Naive thymus-derived CD4-positive, alpha-beta T cell (primary cell): ENCODE data around the gene CCND3. TPM values are rescaled to one million over a fixed set of nuclear protein-coding genes. Genes with fewer than 3 reads are reported as not detected.
A peak's percentile ranks its signal among the peaks of the same experiment; 100 is the strongest.

ENCODE experiments used
- ATAC-seq: fragments of 150-1000 bp; cut with Tn5 transposase; 2 replicates; pipeline ENCODE4 v1.10.0; 2021; ENCODE audit warnings: mild to moderate bottlenecking, moderate library complexity
- CTCF ChIA-PET: fragments of 350-600 bp; sonication (Branson Sonifier 250); formaldehyde crosslinking; loops from one replicate; lab custom pipeline; 2021; ENCODE audit warnings: antibody characterized with exemption; lab: Charles Lee
- POLR2A ChIA-PET: fragments of 350-600 bp; sonication (Branson Sonifier 250); formaldehyde crosslinking; loops from one replicate; lab custom pipeline; 2021; ENCODE audit warnings: antibody characterized with exemption, inconsistent platforms; lab: Charles Lee
- DNase-seq, 9 donors: peaks; one replicate each; pipeline versions ENCODE4 v3.0.0 to v3.0.0-alpha.2; 2020 to 2022; ENCODE audit warnings: mixed read lengths in 1 of 9
- H3K27ac ChIP-seq: one replicate; pipeline ENCODE4 v1.7.0; 2013; ENCODE audit warnings: mild to moderate bottlenecking, low read depth, low read length, moderate library complexity
- H3K27me3 ChIP-seq, 2 donors: one replicate each; pipeline ENCODE4 v1.7.0; 2013; ENCODE audit warnings: low read length in 2 of 2, mild to moderate bottlenecking in 2 of 2, moderate library complexity in 2 of 2; ENCODE audit not compliant: control insufficient read depth in 2 of 2, insufficient read depth in 2 of 2
- H3K36me3 ChIP-seq, 3 experiments: 1 replicate in 2 of 3; 2 replicates in 1 of 3; pipeline ENCODE4 v1.7.0; 2013; ENCODE audit warnings: low read length in 3 of 3, mild to moderate bottlenecking in 3 of 3, moderate library complexity in 1 of 3; ENCODE audit not compliant: insufficient read depth in 3 of 3, control insufficient read depth in 2 of 3
- H3K4me1 ChIP-seq, 2 donors: one replicate each; pipeline ENCODE4 v1.7.0; 2013; ENCODE audit warnings: low read length in 2 of 2, mild to moderate bottlenecking in 2 of 2, moderate library complexity in 1 of 2; ENCODE audit not compliant: control insufficient read depth in 2 of 2, insufficient read depth in 2 of 2
- H3K4me3 ChIP-seq: 2 replicates; pipeline ENCODE4 v1.7.0; 2013; ENCODE audit warnings: mild to moderate bottlenecking, low read length
- H3K9me3 ChIP-seq, 3 experiments: 1 replicate in 2 of 3; 2 replicates in 1 of 3; pipeline ENCODE4 v1.7.0; 2013; ENCODE audit warnings: low read length in 3 of 3; ENCODE audit not compliant: control insufficient read depth in 2 of 3
- H3K27ac Mint-ChIP-seq, 9 donors: one replicate each; pipeline ENCODE4 v1.8.0; 2020 to 2022; ENCODE audit warnings: mixed read lengths in 9 of 9, mild to moderate bottlenecking in 8 of 9, moderate library complexity in 5 of 9, inconsistent platforms in 2 of 9
- H3K27me3 Mint-ChIP-seq, 5 donors: one replicate each; pipeline ENCODE4 v1.8.0; 2021 to 2022; ENCODE audit warnings: mixed read lengths in 5 of 5, mild to moderate bottlenecking in 1 of 5
- H3K36me3 Mint-ChIP-seq, 5 donors: one replicate each; pipeline ENCODE4 v1.8.0; 2020 to 2022; ENCODE audit warnings: mixed read lengths in 5 of 5, mild to moderate bottlenecking in 3 of 5, inconsistent platforms in 1 of 5
- H3K4me1 Mint-ChIP-seq, 7 donors: one replicate each; pipeline ENCODE4 v1.8.0; 2020 to 2022; ENCODE audit warnings: mixed read lengths in 7 of 7, mild to moderate bottlenecking in 3 of 7, inconsistent platforms in 1 of 7
- H3K4me3 Mint-ChIP-seq, 10 donors: one replicate each; pipeline ENCODE4 v1.8.0; 2020 to 2022; ENCODE audit warnings: mild to moderate bottlenecking in 10 of 10, mixed read lengths in 10 of 10, moderate library complexity in 6 of 10, inconsistent platforms in 2 of 10
- H3K9me3 Mint-ChIP-seq, 11 donors: one replicate each; pipeline ENCODE4 v1.8.0; 2020 to 2022; ENCODE audit warnings: mixed read lengths in 11 of 11, mild to moderate bottlenecking in 4 of 11, inconsistent platforms in 1 of 11, moderate library complexity in 1 of 11
- intact Hi-C, 2 donors: fragments of 100-400 bp; cut with micrococcal nuclease; formaldehyde crosslinking; loops; one replicate each; pipeline ENCODE4 v1.15.1; 2023
- polyA plus RNA-seq, 2 donors: library from polyadenylated mRNA; unstranded; fragments of 300-500 nt; fragmentation: Illumina TruSeq; gene quantifications; one replicate each; pipeline ENCODE4 v1.2.3, GENCODE V29; 2021
- total RNA-seq, 6 experiments: library from RNA in 5 of 6; stranded (reverse) in 5 of 6; gene quantifications; 1 replicate in 5 of 6; 2 replicates in 1 of 6; pipeline ENCODE4 v1.2.3 and lab custom pipeline; 2021 to 2026

Gene CCND3
- total and polyA plus RNA-seq, 7 experiments from 2014 or later = 285 to 764 (median 343) TPM

- Histone ChIP-seq H3K27ac (peak overlapping the region; percentile 23), H3K4me3 (no peak overlapping the region), H3K27me3 (no peaks in the 10 kb centered on the region), H3K4me1 (peaks cover 7 to 9% of the 10 kb centered on the region in 2 donors), H3K9me3 (no peaks in the 10 kb centered on the region), H3K36me3 (peaks cover 0 to 53% (median 28%) of the 10 kb centered on the region in 3 experiments)
- ChIA-PET POLR2A (interaction anchor here (0.5 to 4.8 kb wide), 5 partner anchors 9 to 119 kb away, joined by 3 to 22 read pairs (median 4); no protein-coding TSS in a partner anchor), CTCF (interaction anchor here (0.6 to 1.9 kb wide), 3 partner anchors 9 to 219 kb away, joined by 3 to 9 read pairs (median 3); no protein-coding TSS in a partner anchor)
- Mint-ChIP-seq H3K27me3 (no peaks in the 10 kb centered on the region), H3K4me1 (peaks cover 20 to 50% (median 37%) of the 10 kb centered on the region in 7 donors), H3K36me3 (peaks cover 0 to 36% (median 13%) of the 10 kb centered on the region in 5 donors), H3K27ac (peak overlapping the region in 8 of 9 donors; percentile 53 to 86 (median 72)), H3K9me3 (peaks cover 0 to 9% (median 0%) of the 10 kb centered on the region in 11 donors), H3K4me3 (no peak overlapping the region)
- ATAC-seq (no peak), DNase-seq (no peak)
- intact Hi-C loops = loop anchor here in 1 of 2 donors (10.0 kb wide), 1 partner anchor 818 kb away; the partner anchor contains the start of gene TBCC
Measured at GRCh38 chr6:41927253-41927652, 14.4 kb downstream of the CCND3 start.

- intact Hi-C loops = loop anchor here in 1 of 2 donors (10.0 kb wide), 1 partner anchor 823 kb away; the partner anchor contains the start of gene TBCC
- ATAC-seq (no peak), DNase-seq (no peak)
- CTCF ChIA-PET = interaction anchor here (1.0 to 2.0 kb wide), 6 partner anchors 8 to 140 kb away, joined by 3 to 27 read pairs (median 9); no protein-coding TSS in a partner anchor
- Mint-ChIP-seq H3K9me3 (peaks cover 0 to 14% (median 0%) of the 10 kb centered on the region in 11 donors), H3K4me1 (peaks cover 27 to 59% (median 51%) of the 10 kb centered on the region in 7 donors), H3K27me3 (peaks cover 0 to 3% (median 0%) of the 10 kb centered on the region in 5 donors), H3K4me3 (peak overlapping the region; percentile 95 to 100 (median 99)), H3K36me3 (peaks cover 0 to 18% (median 0%) of the 10 kb centered on the region in 5 donors), H3K27ac (peak overlapping the region; percentile 94 to 100 (median 99))
- POLR2A ChIA-PET = interaction anchor here (0.9 to 2.6 kb wide), 7 partner anchors 14 to 642 kb away, joined by 3 to 22 read pairs (median 3); partner anchors contain the start of gene UBR2
- Histone ChIP-seq H3K4me1 (peaks cover 20 to 24% of the 10 kb centered on the region in 2 donors), H3K4me3 (peak overlapping the region; percentile 76), H3K36me3 (peaks cover 0 to 8% (median 1%) of the 10 kb centered on the region in 3 experiments), H3K9me3 (no peaks in the 10 kb centered on the region), H3K27me3 (no peaks in the 10 kb centered on the region), H3K27ac (peak overlapping the region; percentile 95)
Measured at GRCh38 chr6:41922154-41922553, 19.5 kb downstream of the CCND3 start.

GRCh38 chr6:41921712-41921998 lies 20.0 kb downstream of the CCND3 start:
- peaks cover 0 to 14% (median 0%) of the 10 kb centered on the region in 11 donors for H3K9me3 Mint-ChIP-seq
- CTCF ChIA-PET = interaction anchor here (0.8 to 2.0 kb wide), 11 partner anchors 9 to 140 kb away, joined by 3 to 27 read pairs (median 4); partner anchors contain the start of gene TOMM6
- H3K27ac Mint-ChIP-seq = peak overlapping the region; percentile 94 to 100 (median 99)
- DNase-seq = no peak
- H3K4me1 Mint-ChIP-seq = peaks cover 27 to 59% (median 51%) of the 10 kb centered on the region in 7 donors
- no peaks in the 10 kb centered on the region for H3K27me3 ChIP-seq
- peak overlapping the region; percentile 95 to 100 (median 99) for H3K4me3 Mint-ChIP-seq
- H3K36me3 ChIP-seq = peaks cover 0 to 6% (median 0%) of the 10 kb centered on the region in 3 experiments
- no peak for ATAC-seq
- POLR2A ChIA-PET = interaction anchor here (0.9 to 2.6 kb wide), 18 partner anchors 9 to 1594 kb away, joined by 3 to 22 read pairs (median 4); partner anchors contain the start of genes TAF8, TOMM6 and UBR2
- no peaks in the 10 kb centered on the region for H3K9me3 ChIP-seq
- intact Hi-C loops = loop anchor here (1.0 to 10.0 kb wide), 16 partner anchors 15 to 1058 kb away; partner anchors contain the start of genes MRPS10 (in 2 of the 2), TFEB (in 2 of the 2), TOMM6 (in 2 of the 2) and USP49 (in 2 of the 2)
- H3K4me1 ChIP-seq = peaks cover 20 to 24% of the 10 kb centered on the region in 2 donors
- H3K36me3 Mint-ChIP-seq = peaks cover 0 to 18% (median 2%) of the 10 kb centered on the region in 5 donors
- H3K4me3 ChIP-seq = peak overlapping the region; percentile 76
- H3K27ac ChIP-seq = peak overlapping the region; percentile 95
- peaks cover 0 to 3% (median 0%) of the 10 kb centered on the region in 5 donors for H3K27me3 Mint-ChIP-seq

GRCh38 chr6:41920921-41921711 lies 20.5 kb downstream of the CCND3 start, which contains the start of the genes BYSL and MED20:
Gene BYSL (plus strand): TSS chr6:41921499. CDS start chr6:41921563, 64 bp downstream.
Gene MED20 (minus strand): TSS chr6:41921139. CDS start chr6:41921018, 121 bp downstream.
- H3K4me3 ChIP-seq = peak within 1 kb of the TSS; percentile 76
- POLR2A ChIA-PET = interaction anchor here (0.9 to 2.6 kb wide), 19 partner anchors 9 to 1595 kb away, joined by 3 to 22 read pairs (median 4); partner anchors contain the start of genes TAF8, TOMM6 and UBR2
- ATAC-seq (peak; percentile 96), DNase-seq (peak; percentile 93 to 99 (median 96))
- Mint-ChIP-seq H3K27me3 (peaks cover 0 to 3% (median 0%) of the 10 kb centered on the region in 5 donors), H3K27ac (peak within 1 kb of the TSS; percentile 94 to 100 (median 99)), H3K4me3 (peak within 1 kb of the TSS; percentile 95 to 100 (median 99)), H3K36me3 (peaks cover 0 to 19% (median 4%) of the 10 kb centered on the region in 5 donors), H3K4me1 (peaks cover 27 to 58% (median 50%) of the 10 kb centered on the region in 7 donors), H3K9me3 (peaks cover 0 to 14% (median 0%) of the 10 kb centered on the region in 11 donors)
- CTCF ChIA-PET = interaction anchor here (0.6 to 2.0 kb wide), 18 partner anchors 9 to 258 kb away, joined by 3 to 27 read pairs (median 3); partner anchors contain the start of gene TOMM6
- H3K4me1 ChIP-seq = peaks cover 20 to 24% of the 10 kb centered on the region in 2 donors
- peak within 1 kb of the TSS; percentile 95 for H3K27ac ChIP-seq
- H3K9me3 ChIP-seq = no peaks in the 10 kb centered on the region
- intact Hi-C loops = loop anchor here (1.0 to 10.0 kb wide), 16 partner anchors 15 to 1058 kb away; partner anchors contain the start of genes MRPS10 (in 2 of the 2), TFEB (in 2 of the 2), TOMM6 (in 2 of the 2) and USP49 (in 2 of the 2)
- H3K27me3 ChIP-seq = no peaks in the 10 kb centered on the region
- peaks cover 0 to 8% (median 0%) of the 10 kb centered on the region in 3 experiments for H3K36me3 ChIP-seq

GRCh38 chr6:41917528-41917927 lies 24.1 kb downstream of the CCND3 start:
- Mint-ChIP-seq H3K9me3 (peaks cover 0 to 12% (median 0%) of the 10 kb centered on the region in 11 donors), H3K27me3 (peaks cover 0 to 3% (median 0%) of the 10 kb centered on the region in 5 donors), H3K36me3 (peaks cover 4 to 25% (median 6%) of the 10 kb centered on the region in 5 donors), H3K4me1 (peaks cover 14 to 46% (median 33%) of the 10 kb centered on the region in 7 donors), H3K4me3 (peak overlapping the region in 1 of 10 donors; percentile 33), H3K27ac (peak overlapping the region in 1 of 9 donors; percentile 64)
- intact Hi-C loops = no loop called here
- ATAC-seq (no peak), DNase-seq (no peak)
- peaks cover 0 to 26% (median 5%) of the 10 kb centered on the region in 3 experiments for H3K36me3 ChIP-seq
- ChIA-PET CTCF (no interaction called here), POLR2A (interaction anchor here (0.7 kb wide), 1 partner anchor 129 kb away, joined by 3 read pairs; no protein-coding TSS in a partner anchor)
- peaks cover 14 to 20% of the 10 kb centered on the region in 2 donors for H3K4me1 ChIP-seq
- no peaks in the 10 kb centered on the region for H3K9me3 ChIP-seq
- no peak overlapping the region for H3K27ac ChIP-seq
- H3K4me3 ChIP-seq = no peak overlapping the region
- no peaks in the 10 kb centered on the region for H3K27me3 ChIP-seq
